GM18907 (cell line): ENCODE results near the gene DUSP22.
"Not testable (repeated sequence)": the region's sequence is repeated elsewhere in the genome, so short reads cannot be mapped to it uniquely, and the experiment has no call there.

ENCODE experiments used
- ATAC-seq: cut with Tn5 transposase; IDR thresholded peaks from one replicate; pipeline ENCODE4 v1.9.1; 2021; ENCODE audit warnings: mild to moderate bottlenecking, moderate library complexity; ENCODE audit not compliant: unreplicated experiment

The DUSP22 gene

DNA sequence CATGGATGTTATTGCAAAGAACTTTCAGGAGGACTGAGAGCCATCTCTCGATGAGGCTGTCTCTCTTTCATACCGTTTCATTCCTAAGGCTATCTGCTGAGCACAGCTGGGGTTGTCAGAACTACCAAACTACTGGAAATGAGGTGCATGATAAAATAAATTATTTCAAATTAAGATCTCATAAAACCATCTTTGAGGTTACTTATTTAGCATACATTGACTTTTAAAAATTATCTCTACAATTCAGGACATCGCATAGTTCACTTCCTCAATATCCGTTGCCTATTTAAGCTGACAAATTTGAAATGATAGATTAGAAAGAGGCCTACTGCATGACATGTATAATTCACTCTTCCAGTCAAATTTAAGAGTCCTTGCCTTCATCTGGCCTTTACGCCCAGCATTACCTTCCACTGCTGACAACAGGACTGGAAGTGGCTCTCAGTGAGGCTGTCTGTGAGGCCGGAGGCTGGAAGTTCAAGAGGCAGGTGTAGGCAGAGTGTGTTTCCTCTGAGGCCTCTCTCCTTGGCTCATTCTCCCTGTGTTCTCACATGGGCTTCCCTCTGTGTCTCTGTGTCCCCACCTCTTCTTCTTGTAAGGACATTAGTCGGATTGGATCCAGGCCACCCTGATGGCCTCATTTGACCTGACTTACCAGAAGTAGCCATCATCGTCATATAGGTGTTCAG lies 12.8 kb upstream of the DUSP22 start:
- no peak for ATAC-seq

DNA sequence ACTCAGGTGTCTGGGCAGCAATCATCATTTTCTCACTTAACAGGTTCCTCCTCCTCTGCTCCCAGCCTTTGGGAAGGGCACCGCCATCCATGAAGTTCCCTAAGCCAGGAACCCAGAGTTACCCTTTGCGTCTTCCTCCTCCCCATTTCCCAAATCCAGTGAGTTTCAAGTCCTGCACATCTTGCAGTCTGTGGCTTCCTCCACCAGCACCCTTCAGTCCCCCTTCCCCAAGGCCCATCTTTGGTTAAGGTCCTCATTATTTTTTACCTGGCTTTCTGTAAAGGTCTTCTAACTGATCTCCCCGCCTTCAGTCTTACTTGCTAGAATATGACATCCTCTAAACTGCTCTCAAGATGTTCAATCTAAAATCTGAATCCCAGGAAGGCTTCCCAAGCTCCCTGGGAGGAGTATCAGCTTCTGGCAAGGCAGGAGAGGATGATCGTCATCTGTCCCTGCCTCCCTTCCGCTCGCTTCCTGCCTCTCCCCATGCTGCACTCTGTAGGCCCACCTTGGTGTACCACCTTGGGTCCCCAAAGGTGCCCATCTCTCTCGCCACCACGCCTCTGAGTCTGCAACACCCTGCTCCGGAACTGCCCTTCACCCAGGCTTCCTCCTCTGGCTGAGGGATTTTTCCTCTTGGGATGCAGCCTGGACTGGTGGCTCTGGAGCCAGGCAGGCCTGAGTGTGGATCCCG lies 11.4 kb upstream of the DUSP22 start:
- no peak for ATAC-seq

DNA sequence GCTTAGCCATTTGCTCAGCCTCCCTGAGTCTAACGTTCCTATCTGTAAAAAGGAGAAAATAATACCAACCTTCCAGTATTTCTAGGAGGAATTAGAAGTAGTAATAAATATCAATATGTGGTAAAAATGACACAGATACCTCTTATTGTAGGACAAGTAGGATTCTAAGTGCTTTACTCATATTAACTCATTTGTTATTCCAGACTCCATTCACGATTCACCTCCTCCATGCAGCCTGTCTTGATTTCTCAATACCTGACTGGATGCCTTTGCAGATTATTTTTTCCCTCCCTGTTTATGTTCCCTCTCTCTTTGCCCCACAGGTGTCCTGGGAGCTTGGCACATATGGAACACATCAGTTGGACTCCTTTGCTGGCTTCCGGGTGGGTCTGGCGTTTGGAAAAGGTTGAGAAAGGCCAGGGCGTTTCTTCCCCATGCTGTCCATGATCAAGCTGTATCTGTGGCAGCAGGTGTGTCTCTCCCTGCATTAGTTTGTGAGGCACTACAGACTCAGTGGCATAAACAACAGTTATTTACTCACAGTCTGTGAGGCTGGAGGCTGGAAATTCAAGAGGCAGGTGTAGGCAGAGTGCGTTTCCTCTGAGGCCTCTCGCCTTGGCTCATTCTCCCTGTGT lies 10.7 kb upstream of the DUSP22 start:
- no peak for ATAC-seq

DNA sequence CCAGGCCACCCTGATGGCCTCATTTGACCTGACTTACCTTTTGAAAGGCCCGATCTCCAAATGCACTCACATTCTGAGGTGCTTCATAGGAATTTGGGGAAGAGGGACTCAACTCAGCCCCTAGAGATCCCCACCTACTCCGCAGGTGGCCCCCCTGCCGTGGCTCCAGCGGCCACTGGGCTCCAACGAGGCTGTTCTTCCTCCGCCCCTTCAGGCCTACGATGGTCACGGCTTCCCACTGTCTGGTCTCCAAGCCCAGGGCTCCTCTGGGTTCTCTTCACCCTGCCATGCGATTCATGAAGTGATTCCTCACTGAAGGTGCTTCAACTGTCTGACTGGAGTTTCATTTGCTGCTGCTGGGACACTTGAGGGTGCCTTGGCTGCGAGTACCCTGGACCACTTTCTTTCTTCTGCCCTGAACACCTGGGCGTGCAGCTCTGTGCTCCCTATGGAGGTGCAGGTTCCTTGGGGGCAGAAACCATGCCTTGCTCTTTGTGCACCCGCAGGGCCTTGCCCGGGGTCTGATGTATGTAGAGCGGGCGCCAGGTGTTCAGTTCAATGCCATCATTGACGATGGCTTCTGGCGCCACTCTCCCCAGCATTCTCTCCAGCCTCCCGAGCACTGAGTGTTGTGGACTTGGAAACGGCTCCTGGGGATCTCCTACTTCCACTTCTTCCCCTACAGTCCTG lies 10.0 kb upstream of the DUSP22 start:
- ATAC-seq: no peak

GRCh38 chr6:282867-283416 lies 9.3 kb upstream of the DUSP22 start:
- no peak for ATAC-seq

GRCh38 chr6:284486-284885 lies 7.8 kb upstream of the DUSP22 start:
- no peak for ATAC-seq

GRCh38 chr6:285030-285771 lies 7.1 kb upstream of the DUSP22 start:
- ATAC-seq: no peak

- not testable (repeated sequence) for ATAC-seq
Measured at GRCh38 chr6:285902-286301, 6.4 kb upstream of the DUSP22 start.

- ATAC-seq: peak; percentile 35
Measured at GRCh38 chr6:286681-287488, 5.4 kb upstream of the DUSP22 start.

- ATAC-seq: no peak
Measured at GRCh38 chr6:287489-287860, 4.8 kb upstream of the DUSP22 start.

- no peak for ATAC-seq
Measured at GRCh38 chr6:288866-289265, 3.4 kb upstream of the DUSP22 start.

- ATAC-seq: no peak
Measured at GRCh38 chr6:290111-290922, 2.0 kb upstream of the DUSP22 start.

- ATAC-seq: no peak
Measured at GRCh38 chr6:291204-291696, 1.0 kb upstream of the DUSP22 start.

- ATAC-seq: peak; percentile 16
Measured at GRCh38 chr6:292506-293192, 362 bp downstream of the DUSP22 start.

DNA sequence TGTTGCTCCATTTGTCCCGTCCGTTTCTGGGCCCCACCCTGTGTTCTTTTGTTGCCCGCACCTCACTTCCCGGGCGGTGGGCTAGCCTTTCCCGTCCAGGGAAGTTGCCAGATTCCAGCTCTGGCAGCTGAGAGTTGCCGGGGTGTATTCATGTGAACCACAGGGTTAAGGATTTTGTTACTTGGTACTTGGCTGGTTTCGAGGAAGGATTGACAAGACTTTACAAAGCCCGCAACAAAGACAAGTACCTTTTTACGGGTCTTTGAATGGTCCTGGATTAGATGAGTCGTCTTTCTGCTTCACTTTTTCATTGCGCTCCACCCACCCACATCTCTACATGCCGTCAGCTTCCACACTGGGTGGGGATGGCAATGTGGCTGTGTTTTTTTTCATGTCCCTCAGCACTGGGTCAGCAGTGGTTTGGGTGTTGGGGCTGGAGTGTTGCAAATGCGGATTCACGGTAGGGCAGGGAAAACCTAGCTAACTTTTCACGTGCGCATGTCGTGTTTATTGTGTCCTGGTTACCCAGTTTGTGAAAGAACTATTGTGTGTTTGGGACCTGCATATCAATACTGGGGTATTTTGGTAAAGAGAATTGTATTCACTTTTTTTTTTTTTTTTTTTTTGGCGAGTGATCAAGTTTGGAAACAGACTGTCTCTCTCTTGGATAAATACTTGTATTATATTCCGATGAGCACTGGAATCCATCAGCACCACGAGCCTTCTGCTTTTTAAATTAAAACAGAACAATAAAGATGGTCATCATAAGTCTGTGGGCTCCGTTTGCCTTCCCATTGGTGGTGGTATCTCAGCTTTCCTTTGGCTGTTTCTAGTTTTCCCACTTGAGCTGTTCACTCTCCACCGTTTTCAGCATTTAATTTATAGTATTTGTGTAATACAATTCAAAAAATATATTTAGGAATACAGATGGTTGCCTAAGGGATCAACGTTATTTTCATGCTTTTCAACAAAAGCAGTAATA lies 1.2 kb downstream of the DUSP22 start:
- ATAC-seq: no peak

DNA sequence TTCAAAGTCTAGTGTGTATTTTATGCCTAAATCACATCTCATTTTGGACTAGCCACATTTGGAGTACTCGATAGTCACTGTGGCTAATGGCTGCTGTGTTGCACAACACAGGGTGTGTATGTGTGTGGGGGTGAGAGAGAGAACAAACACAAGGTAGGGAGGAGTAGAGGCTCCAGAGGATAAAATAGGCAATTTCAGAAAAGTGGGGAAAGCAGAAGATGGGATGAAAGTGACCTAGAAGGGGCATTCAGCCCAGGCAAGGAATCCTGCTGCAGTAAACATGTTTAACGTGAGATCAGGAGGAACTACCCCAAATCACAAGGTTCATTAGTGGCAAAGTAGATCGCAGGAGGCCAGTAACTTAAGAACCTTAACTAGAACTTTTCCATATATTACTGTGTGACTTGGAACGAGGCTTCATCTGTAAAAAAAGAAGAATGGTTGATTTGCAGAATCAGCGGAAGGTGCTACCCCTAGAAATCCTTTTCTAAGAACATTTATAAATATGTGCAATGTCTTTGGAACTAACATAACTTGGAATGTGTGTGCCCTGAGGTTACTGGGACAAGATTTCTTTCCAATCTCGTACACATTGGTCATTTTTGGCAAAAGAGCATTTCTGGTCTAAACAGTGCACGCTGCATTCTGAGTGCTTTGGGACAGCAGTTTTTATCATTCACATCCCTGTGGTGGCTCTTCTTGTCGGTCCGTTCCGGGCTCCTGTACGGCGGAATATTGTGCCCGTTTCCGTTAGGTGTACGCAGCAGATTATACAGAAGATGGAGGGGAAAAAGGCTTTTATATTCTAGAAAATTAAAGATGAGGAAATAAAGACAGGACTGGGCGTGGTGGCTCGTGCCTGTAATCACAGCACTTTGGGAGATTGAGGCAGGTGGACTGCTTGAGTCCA lies 2.6 kb downstream of the DUSP22 start:
- ATAC-seq: no peak
